Type B pancreatic cell (in vitro differentiated cells): ENCODE results near the gene KCNIP3. TPM values are rescaled to one million over a fixed set of nuclear protein-coding genes. Genes with fewer than 3 reads are reported as not detected.

Experiments used
- DNase-seq: peaks from one replicate; pipeline ENCODE4 v3.0.0; 2021; ENCODE audit warnings: mixed read lengths; ENCODE audit not compliant: unreplicated experiment; ENCODE audit errors: extremely low spot score
- H3K27ac Mint-ChIP-seq: 2 replicates; pipeline ENCODE4 v1.8.0; 2021; ENCODE audit warnings: mild to moderate bottlenecking, mixed read lengths
- H3K27me3 Mint-ChIP-seq: 2 replicates; pipeline ENCODE4 v1.8.0; 2021; ENCODE audit warnings: mixed read lengths
- H3K36me3 Mint-ChIP-seq: 2 replicates; pipeline ENCODE4 v1.8.0; 2021; ENCODE audit warnings: mixed read lengths
- H3K4me1 Mint-ChIP-seq: one replicate; pipeline ENCODE4 v1.8.0; 2021; ENCODE audit warnings: mixed read lengths; ENCODE audit not compliant: unreplicated experiment
- H3K4me3 Mint-ChIP-seq: 2 replicates; pipeline ENCODE4 v1.8.0; 2021; ENCODE audit warnings: mild to moderate bottlenecking, mixed read lengths
- H3K9me3 Mint-ChIP-seq: 2 replicates; pipeline ENCODE4 v1.8.0; 2021; ENCODE audit warnings: mixed read lengths
- CTCF ChIP-seq: fragments of 200-600 bp; sonication (generic); conservative IDR thresholded peaks from 2 replicates; pipeline ENCODE4 v1.5.0; 2021; ENCODE audit warnings: antibody characterized with exemption, mild to moderate bottlenecking
- total RNA-seq: library from RNA; stranded (reverse); gene quantifications from 2 replicates; pipeline ENCODE4 v1.2.1, GENCODE V29; 2021; ENCODE audit warnings: low replicate concordance

KCNIP3 gene
- total RNA-seq, 1 donor from 2014 or later = 5.3 TPM

- H3K27ac Mint-ChIP-seq = peak overlapping the region; percentile 12
- no peaks in the 10 kb centered on the region for H3K27me3 Mint-ChIP-seq
Measured at GRCh38 chr2:95264624-95265023, 32.5 kb upstream of the KCNIP3 start.

DNA sequence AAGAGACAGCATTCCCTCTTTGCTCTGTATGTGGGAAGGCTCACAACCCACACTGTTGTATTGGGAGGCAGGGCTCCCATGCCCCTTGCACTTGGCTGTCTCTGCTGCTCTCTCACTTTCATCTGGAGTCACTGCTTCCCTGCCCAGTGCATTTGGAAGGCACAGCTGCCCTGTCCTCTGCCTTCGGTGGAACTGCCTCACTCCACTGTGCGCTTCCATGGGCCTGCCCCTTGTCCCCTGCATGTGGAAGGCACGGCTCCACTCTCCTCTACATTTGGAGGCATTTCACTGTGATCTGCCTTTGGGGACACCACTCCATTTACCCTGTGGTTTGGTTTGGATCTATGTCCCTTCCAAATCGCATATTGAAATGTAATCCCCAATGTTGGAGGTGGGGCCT lies 32.0 kb upstream of the KCNIP3 start:
- H3K27ac Mint-ChIP-seq = peak overlapping the region; percentile 12
- peak; percentile 39 for DNase-seq
- H3K36me3 Mint-ChIP-seq = no peaks in the 10 kb centered on the region
- peaks cover 4% of the 10 kb centered on the region for H3K4me1 Mint-ChIP-seq
- no peaks in the 10 kb centered on the region for H3K9me3 Mint-ChIP-seq
- H3K27me3 Mint-ChIP-seq = no peaks in the 10 kb centered on the region
- no peak for TF ChIP-seq CTCF
- H3K4me3 Mint-ChIP-seq = no peak overlapping the region

More at GRCh38 chr2:95264624-95265023, 32.5 kb upstream of the KCNIP3 start:
- no peaks in the 10 kb centered on the region for H3K36me3 Mint-ChIP-seq
- TF ChIP-seq CTCF = no peak
- no peak for DNase-seq
- peaks cover 6% of the 10 kb centered on the region for H3K4me1 Mint-ChIP-seq
- H3K9me3 Mint-ChIP-seq = no peaks in the 10 kb centered on the region
- H3K4me3 Mint-ChIP-seq = no peak overlapping the region

DNA sequence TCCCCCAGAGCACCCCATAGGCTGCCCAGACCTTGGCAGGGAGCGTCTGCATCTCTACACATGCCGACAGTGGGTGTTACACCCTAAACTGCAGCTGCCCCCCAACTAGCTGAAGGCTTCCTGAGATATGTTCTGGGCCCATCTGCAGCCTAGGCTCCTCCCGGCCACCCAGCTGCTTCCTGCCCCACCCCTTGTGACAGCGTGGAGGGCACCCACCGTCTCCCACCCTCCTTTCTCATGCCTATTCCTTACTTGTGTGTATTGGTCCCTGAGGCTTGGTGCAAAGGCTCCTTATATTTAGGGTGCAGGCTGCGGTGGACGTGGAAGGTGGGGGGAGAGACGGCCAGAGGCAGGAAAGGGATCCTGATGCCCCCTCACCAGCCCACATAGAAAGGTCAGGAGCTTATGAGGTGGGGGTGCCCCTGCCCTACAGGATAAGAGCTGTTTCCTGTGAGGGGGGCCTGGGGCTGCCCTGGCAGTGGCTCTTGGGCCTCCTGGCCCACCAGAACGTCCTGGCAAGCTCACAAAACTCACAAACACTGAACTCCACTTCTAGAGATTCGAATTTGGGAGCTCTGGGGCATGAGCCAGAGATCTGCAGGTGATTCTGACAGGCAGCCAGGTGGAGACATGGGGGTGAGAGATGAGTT lies 30.2 kb upstream of the KCNIP3 start:
- Mint-ChIP-seq H3K9me3 (no peaks in the 10 kb centered on the region), H3K36me3 (no peaks in the 10 kb centered on the region), H3K4me1 (no peaks in the 10 kb centered on the region), H3K27me3 (no peaks in the 10 kb centered on the region), H3K27ac (no peak overlapping the region), H3K4me3 (no peak overlapping the region)
- TF ChIP-seq CTCF = no peak
- peak; percentile 48 for DNase-seq

GRCh38 chr2:95267458-95268210 lies 29.5 kb upstream of the KCNIP3 start:
- no peak for TF ChIP-seq CTCF
- Mint-ChIP-seq H3K36me3 (no peaks in the 10 kb centered on the region), H3K9me3 (no peaks in the 10 kb centered on the region), H3K4me1 (no peaks in the 10 kb centered on the region), H3K27ac (no peak overlapping the region), H3K4me3 (no peak overlapping the region), H3K27me3 (no peaks in the 10 kb centered on the region)
- peak; percentile 50 for DNase-seq

DNA sequence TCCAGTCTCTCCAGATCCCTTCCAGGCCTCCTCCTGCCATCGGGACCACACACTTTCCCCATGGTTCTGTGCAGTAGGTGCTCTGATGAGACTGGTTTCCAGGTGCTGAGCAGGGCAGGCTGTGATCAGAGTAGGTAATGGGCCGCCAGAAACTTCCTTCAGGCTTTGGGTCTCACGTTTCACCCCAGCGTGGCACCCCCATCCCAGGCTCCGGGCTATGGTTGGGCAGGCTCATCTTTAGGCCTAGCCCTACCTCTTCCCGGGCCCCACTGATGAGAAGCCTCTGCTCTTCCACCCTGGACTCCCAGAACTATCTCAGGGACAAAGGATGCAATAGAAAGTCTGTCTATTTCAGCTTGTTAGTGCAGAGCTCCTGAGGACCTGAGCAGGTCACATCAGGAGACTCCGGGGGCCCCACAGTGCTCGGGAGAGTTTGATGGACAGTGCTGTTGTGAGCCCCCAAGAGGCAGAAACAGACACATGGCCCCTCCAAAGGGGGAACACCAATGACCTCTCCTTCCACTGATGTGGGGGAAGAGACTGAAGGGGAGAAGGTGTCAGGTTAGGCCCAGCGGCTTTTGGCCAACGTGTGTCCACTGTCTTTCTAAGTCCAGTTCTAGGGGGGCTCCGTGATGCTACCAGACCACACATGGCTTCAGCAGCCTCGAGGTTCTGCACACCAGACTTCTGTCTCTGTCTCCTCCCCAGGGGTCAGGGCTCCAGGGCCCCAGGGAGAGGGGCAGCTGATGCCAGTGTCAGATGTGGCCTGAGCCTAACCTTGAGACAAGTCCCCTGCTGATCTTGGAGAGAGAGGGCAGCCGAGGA lies 28.7 kb upstream of the KCNIP3 start:
- no peak for TF ChIP-seq CTCF
- no peaks in the 10 kb centered on the region for H3K36me3 Mint-ChIP-seq
- no peaks in the 10 kb centered on the region for H3K27me3 Mint-ChIP-seq
- H3K4me3 Mint-ChIP-seq = no peak overlapping the region
- peak; percentile 65 for DNase-seq
- H3K27ac Mint-ChIP-seq = no peak overlapping the region
- H3K4me1 Mint-ChIP-seq = no peaks in the 10 kb centered on the region
- no peaks in the 10 kb centered on the region for H3K9me3 Mint-ChIP-seq
